ENCODE results near the gene CENPM. TPM values are rescaled to one million over a fixed set of nuclear protein-coding genes. Genes with fewer than 3 reads are reported as not detected.

The CENPM gene
- total and polyA plus RNA-seq, 2 donors (not counting 3 experiments of a cell fraction or from before 2014, with no cell fraction given), result 34.5 to 37.4 TPM

- CTCF ChIA-PET, result interaction anchor here (1.3 to 1.5 kb wide), 2 partner anchors 15 to 40 kb away, joined by 3 to 4 read pairs; no protein-coding TSS in a partner anchor
Measured at GRCh38 chr22:41900652-41901312, 46.2 kb downstream of the CENPM start.

More at GRCh38 chr22:41900652-41901312, 46.2 kb downstream of the CENPM start:
- Histone ChIP-seq H2AFZ (ENCODE audit: low read depth, low read length) (no peak overlapping the region), H3K27ac (ENCODE audit: insufficient read depth, low read depth, low read length) (no peak overlapping the region), H3K36me3 (ENCODE audit: control insufficient read depth in 2 of 2, extremely low read depth in 1 of 2, insufficient read depth in 2 of 2, low read length in 2 of 2) (peaks cover 26 to 61% of the 10 kb centered on the region in 2 experiments), H3K4me3 (replicated peaks in 1 of 3; ENCODE audit: insufficient read depth in 1 of 3, low read depth in 1 of 3, low read length in 3 of 3) (no peak overlapping the region), H4K20me1 (replicated peaks; ENCODE audit: control insufficient read depth, extremely low read depth, insufficient read depth, low read length) (no peaks in the 10 kb centered on the region), H3K9me3 (replicated peaks; ENCODE audit: control insufficient read depth, insufficient read depth, low read length) (no peaks in the 10 kb centered on the region), H3K9ac (replicated peaks; ENCODE audit: extremely low read depth, insufficient read depth, low read length) (no peak overlapping the region), H3K27me3 (ENCODE audit: control insufficient read depth in 2 of 2, insufficient read depth in 2 of 2, low read length in 2 of 2) (no peaks in the 10 kb centered on the region), H3K79me2 (ENCODE audit: control insufficient read depth, insufficient read depth, low read length) (no peaks in the 10 kb centered on the region), H3K9me1 (replicated peaks; ENCODE audit: control insufficient read depth, extremely low read depth, insufficient read depth, low read length) (no peaks in the 10 kb centered on the region), H3K4me1 (ENCODE audit: control insufficient read depth, extremely low read depth, insufficient read depth, low read length) (no peaks in the 10 kb centered on the region), H3K4me2 (ENCODE audit: insufficient read depth, low read length) (no peak overlapping the region)
- dilution Hi-C loops (cut with MboI; ENCODE audit: extremely low pct_ligation_motif_present, low sequenced_read_pairs), result no loop called here
- TF ChIP-seq CTCF (IDR thresholded peaks at IDR 0.05; ENCODE audit: extremely low read depth in 1 of 2, insufficient read depth in 1 of 2, low read depth in 1 of 2, low read length in 2 of 2) (no peak), POLR2AphosphoS5 (IDR thresholded peaks at IDR 0.05; ENCODE audit: insufficient read depth, low read depth, low read length) (no peak), JUN (IDR thresholded peaks at IDR 0.05; ENCODE audit: borderline replicate concordance, insufficient read depth, insufficient read length, low read depth) (no peak), FOS (IDR thresholded peaks at IDR 0.05; ENCODE audit: borderline replicate concordance, insufficient read depth, low read length) (no peak), MAX (IDR thresholded peaks at IDR 0.05; ENCODE audit: insufficient read depth, insufficient read length) (no peak), MYC (IDR thresholded peaks at IDR 0.05; ENCODE audit: low read depth, low read length) (no peak)
- DNase-seq (ENCODE audit: low read depth, low spot score) (no peak), FAIRE-seq (no peak)
- POLR2A ChIA-PET, result no interaction called here
- no TSS peak for BruUV-seq (replicated peaks)
- intact Hi-C loops (cut with micrococcal nuclease), result no loop called here
